ENCODE data around the gene MAPK7.
"Not testable (repeated sequence)": the region's sequence is repeated elsewhere in the genome, so short reads cannot be mapped to it uniquely, and the experiment has no call there.

MAPK7 gene

GRCh38 chr17:19346351-19347255 lies 31.7 kb upstream of the MAPK7 start:
- peak; percentile 47 for DNase-seq (ENCODE audit: low spot score)
- CTCF ChIA-PET: interaction anchor here (0.6 to 1.0 kb wide), 2 partner anchors 16 to 527 kb away, joined by 3 to 4 read pairs; partner anchors contain the start of gene B9D1
- no peak for TF ChIP-seq CTCF (conservative IDR thresholded peaks at IDR 0.05; ENCODE audit: low read depth)
- POLR2A ChIA-PET (ENCODE audit: low non-redundant PET): no interaction called here
- peak overlapping the region; percentile 89 for H3K27ac ChIP-seq

GRCh38 chr17:19347323-19348080 lies 30.8 kb upstream of the MAPK7 start:
- CTCF ChIA-PET: interaction anchor here (0.6 to 1.0 kb wide), 2 partner anchors 15 to 526 kb away, joined by 3 to 4 read pairs; partner anchors contain the start of gene B9D1
- H3K27ac ChIP-seq: peak overlapping the region; percentile 89
- POLR2A ChIA-PET (ENCODE audit: low non-redundant PET): no interaction called here
- TF ChIP-seq CTCF (conservative IDR thresholded peaks at IDR 0.05; ENCODE audit: low read depth): no peak
- no peak for DNase-seq (ENCODE audit: low spot score)

GRCh38 chr17:19348081-19348650 lies 30.1 kb upstream of the MAPK7 start:
- peak overlapping the region; percentile 89 for H3K27ac ChIP-seq
- ChIA-PET CTCF (interaction anchor here (1.0 kb wide), 1 partner anchor 15 kb away, joined by 4 read pairs; the partner anchor contains the start of gene B9D1), POLR2A (ENCODE audit: low non-redundant PET) (no interaction called here)
- DNase-seq (ENCODE audit: low spot score): no peak
- no peak for TF ChIP-seq CTCF (conservative IDR thresholded peaks at IDR 0.05; ENCODE audit: low read depth)

GRCh38 chr17:19348806-19349205 lies 29.5 kb upstream of the MAPK7 start:
- peak overlapping the region; percentile 25; the same call in 1 of the 2 replicates for H3K27ac ChIP-seq
- ChIA-PET CTCF (no interaction called here), POLR2A (ENCODE audit: low non-redundant PET) (no interaction called here)
- TF ChIP-seq CTCF (conservative IDR thresholded peaks at IDR 0.05; ENCODE audit: low read depth): no peak
- DNase-seq (ENCODE audit: low spot score): no peak

- peak overlapping the region; percentile 49 for H3K27ac ChIP-seq
- not testable (repeated sequence) for DNase-seq (ENCODE audit: low spot score)
- CTCF ChIA-PET: interaction anchor here (0.7 to 2.1 kb wide), 3 partner anchors 10 to 243 kb away, joined by 3 to 12 read pairs (median 5); partner anchors contain the start of gene B9D1
- POLR2A ChIA-PET (ENCODE audit: low non-redundant PET): interaction anchor here (0.6 kb wide), 2 partner anchors 107 to 1456 kb away, joined by 3 to 6 read pairs; no protein-coding TSS in a partner anchor
Measured at GRCh38 chr17:19353401-19353800, 24.9 kb upstream of the MAPK7 start.

- POLR2A ChIA-PET (ENCODE audit: low non-redundant PET): interaction anchor here (0.6 kb wide), 1 partner anchor 117 kb away, joined by 3 read pairs; no protein-coding TSS in a partner anchor
- no peak for TF ChIP-seq CTCF (conservative IDR thresholded peaks at IDR 0.05; ENCODE audit: low read depth)
- DNase-seq (ENCODE audit: low spot score): no peak
- CTCF ChIA-PET: interaction anchor here (2.1 kb wide), 1 partner anchor 8 kb away, joined by 12 read pairs; the partner anchor contains the start of gene B9D1
- peak overlapping the region; percentile 68 for H3K27ac ChIP-seq
Measured at GRCh38 chr17:19354748-19355147, 23.6 kb upstream of the MAPK7 start.
